Mesenchymal stem cell (in vitro differentiated cells and primary cell): ENCODE measurements around the gene EVL.
A peak's percentile ranks its signal among the peaks of the same experiment; 100 is the strongest.

Experiments used
- DNase-seq: peaks from one replicate; pipeline ENCODE4 v3.0.0-alpha.2; 2013
- H2AFZ ChIP-seq: one replicate; pipeline ENCODE4 v1.6.1; 2013; ENCODE audit warnings: low read depth, mild to moderate bottlenecking, control low read depth, inconsistent platforms, low read length, moderate library complexity
- H2AK5ac ChIP-seq: 2 replicates; pipeline ENCODE4 v1.6.1; 2013; ENCODE audit warnings: low read length, moderate library complexity, mild to moderate bottlenecking, inconsistent platforms; ENCODE audit not compliant: severe bottlenecking
- H2BK120ac ChIP-seq: one replicate; pipeline ENCODE4 v1.6.1; 2013; ENCODE audit warnings: low read depth, mild to moderate bottlenecking, inconsistent platforms, low read length, moderate library complexity
- H2BK12ac ChIP-seq, 2 experiments: one replicate each; pipeline ENCODE4 v1.6.1; 2013; ENCODE audit warnings: inconsistent platforms in 2 of 2, low read length in 2 of 2, mild to moderate bottlenecking in 2 of 2, moderate library complexity in 2 of 2, control low read depth in 1 of 2
- H2BK15ac ChIP-seq: one replicate; pipeline ENCODE4 v1.6.1; 2013; ENCODE audit warnings: mild to moderate bottlenecking, low read depth, inconsistent platforms; ENCODE audit not compliant: poor library complexity, severe bottlenecking
- H2BK5ac ChIP-seq: 2 replicates; pipeline ENCODE4 v1.6.1; 2013; ENCODE audit warnings: low read depth, mild to moderate bottlenecking, low read length, control low read depth, inconsistent platforms; ENCODE audit not compliant: poor library complexity, severe bottlenecking
- H3K14ac ChIP-seq, 2 experiments: one replicate each; pipeline ENCODE4 v1.6.1; 2013; ENCODE audit warnings: inconsistent platforms in 2 of 2, low read length in 2 of 2, control low read depth in 1 of 2, mild to moderate bottlenecking in 1 of 2, moderate library complexity in 1 of 2
- H3K18ac ChIP-seq, 2 experiments: one replicate each; pipeline ENCODE4 v1.6.1; 2013; ENCODE audit warnings: inconsistent platforms in 2 of 2, low read length in 2 of 2, control low read depth in 1 of 2, low read depth in 1 of 2, mild to moderate bottlenecking in 1 of 2
- H3K23ac ChIP-seq, 2 experiments: one replicate each; pipeline ENCODE4 v1.6.1; 2013; ENCODE audit warnings: inconsistent platforms in 2 of 2, low read length in 2 of 2, mild to moderate bottlenecking in 2 of 2, moderate library complexity in 2 of 2, control low read depth in 1 of 2
- H3K27ac ChIP-seq: 2 replicates; pipeline ENCODE4 v1.5.1; 2013; ENCODE audit warnings: mild to moderate bottlenecking, moderate library complexity, low read length, control low read depth, inconsistent platforms; ENCODE audit not compliant: poor library complexity, severe bottlenecking
- H3K27me3 ChIP-seq, 2 experiments: 2 replicates each; pipeline versions ENCODE4 v1.6.1 to v1.7.0; 2013; ENCODE audit warnings: low read length in 2 of 2, mild to moderate bottlenecking in 2 of 2, moderate library complexity in 2 of 2, control low read depth in 1 of 2, inconsistent platforms in 1 of 2; ENCODE audit not compliant: control insufficient read depth in 1 of 2, insufficient read depth in 1 of 2
- H3K36me3 ChIP-seq, 2 experiments: 2 replicates each; pipeline versions ENCODE4 v1.6.1 to v1.7.0; 2013; ENCODE audit warnings: low read length in 2 of 2, control low read depth in 1 of 2, inconsistent platforms in 1 of 2, low read depth in 1 of 2, mild to moderate bottlenecking in 1 of 2; ENCODE audit not compliant: insufficient read depth in 2 of 2, control insufficient read depth in 1 of 2
- H3K4ac ChIP-seq, 2 experiments: one replicate each; pipeline ENCODE4 v1.6.1; 2013; ENCODE audit warnings: inconsistent platforms in 2 of 2, low read length in 2 of 2, mild to moderate bottlenecking in 2 of 2, moderate library complexity in 2 of 2, control low read depth in 1 of 2, low read depth in 1 of 2
- H3K4me1 ChIP-seq: 2 replicates; pipeline ENCODE4 v1.6.1; 2013; ENCODE audit warnings: low read depth, low read length, control low read depth; ENCODE audit not compliant: control insufficient read depth, insufficient read depth
- H3K4me2 ChIP-seq: 2 replicates; pipeline ENCODE4 v1.6.1; 2013; ENCODE audit warnings: low read length, mild to moderate bottlenecking, inconsistent platforms; ENCODE audit not compliant: poor library complexity, severe bottlenecking
- H3K4me3 ChIP-seq, 2 experiments: 2 replicates each; pipeline versions ENCODE4 v1.5.1 to v1.7.0; 2013; ENCODE audit warnings: low read length in 2 of 2, mild to moderate bottlenecking in 2 of 2, control low read depth in 1 of 2, low read depth in 1 of 2; ENCODE audit not compliant: insufficient read depth in 1 of 2
- H3K79me1 ChIP-seq: replicated peaks from 2 replicates; pipeline ENCODE4 v1.6.1; 2013; ENCODE audit warnings: mild to moderate bottlenecking, control low read depth, low read length, inconsistent platforms; ENCODE audit not compliant: poor library complexity, severe bottlenecking
- H3K9ac ChIP-seq: 2 replicates; pipeline ENCODE4 v1.7.0; 2013; ENCODE audit warnings: mild to moderate bottlenecking, low read length, moderate library complexity
- H3K9me3 ChIP-seq: 2 replicates; pipeline ENCODE4 v1.7.0; 2013; ENCODE audit warnings: mild to moderate bottlenecking, low read length; ENCODE audit not compliant: control insufficient read depth
- H4K8ac ChIP-seq: one replicate; pipeline ENCODE4 v1.6.1; 2013; ENCODE audit warnings: inconsistent platforms, mild to moderate bottlenecking, low read length, moderate library complexity
- H4K91ac ChIP-seq: one replicate; pipeline ENCODE4 v1.6.1; 2013; ENCODE audit warnings: mild to moderate bottlenecking, low read length, inconsistent platforms
- WGBS: methylation state at CpG from one replicate; pipeline ENCODE4 v1.1.7; 2013; ENCODE audit warnings: mixed read lengths; 5-methylcytosine and 5-hydroxymethylcytosine counted together

Gene EVL

GRCh38 chr14:100084591-100084990 is 19.4 kb downstream of the EVL start:
- Histone ChIP-seq H2BK120ac (no peak overlapping the region), H3K79me1 (peaks cover 29% of the 10 kb centered on the region), H3K23ac (no peak overlapping the region), H3K18ac (no peak overlapping the region), H3K4ac (no peak overlapping the region), H2BK15ac (no peak overlapping the region), H2AFZ (no peak overlapping the region), H3K27ac (no peak overlapping the region), H3K27me3 (no peaks in the 10 kb centered on the region), H3K4me3 (no peak overlapping the region), H3K4me1 (peaks cover 5% of the 10 kb centered on the region), H4K8ac (no peak overlapping the region), H2BK12ac (peak overlapping the region in 1 of 2 experiments; percentile 18), H2BK5ac (no peak overlapping the region), H3K4me2 (no peak overlapping the region), H3K14ac (peak overlapping the region in 1 of 2 experiments; percentile 21), H4K91ac (no peak overlapping the region), H3K9ac (no peak overlapping the region), H3K9me3 (no peaks in the 10 kb centered on the region), H3K36me3 (peaks cover 3 to 33% of the 10 kb centered on the region in 2 experiments), H2AK5ac (no peak overlapping the region)
- 93% methylated on average over 10 of the region's 10 CpGs for WGBS
- DNase-seq, result no peak

GRCh38 chr14:100085462-100085861 is 20.2 kb downstream of the EVL start:
- no peak overlapping the region for H2BK120ac ChIP-seq
- no peak overlapping the region for H3K23ac ChIP-seq
- H3K4ac ChIP-seq, result no peak overlapping the region
- no peaks in the 10 kb centered on the region for H3K9me3 ChIP-seq
- H4K91ac ChIP-seq, result no peak overlapping the region
- no peak overlapping the region for H3K27ac ChIP-seq
- H3K27me3 ChIP-seq, result no peaks in the 10 kb centered on the region
- H2AK5ac ChIP-seq, result no peak overlapping the region
- H4K8ac ChIP-seq, result no peak overlapping the region
- no peak overlapping the region for H3K4me3 ChIP-seq
- peaks cover 27% of the 10 kb centered on the region for H3K79me1 ChIP-seq
- no peak overlapping the region for H2BK12ac ChIP-seq
- no peak overlapping the region for H2BK15ac ChIP-seq
- no peaks in the 10 kb centered on the region for H3K4me1 ChIP-seq
- no peak overlapping the region for H3K14ac ChIP-seq
- no peak overlapping the region for H2BK5ac ChIP-seq
- WGBS, result 100% methylated on average over 6 of the region's 6 CpGs
- peaks cover 3 to 33% of the 10 kb centered on the region in 2 experiments for H3K36me3 ChIP-seq
- H3K18ac ChIP-seq, result no peak overlapping the region
- no peak overlapping the region for H2AFZ ChIP-seq
- H3K4me2 ChIP-seq, result no peak overlapping the region
- no peak overlapping the region for H3K9ac ChIP-seq
- no peak for DNase-seq

GRCh38 chr14:100086361-100086760 is 21.1 kb downstream of the EVL start:
- H3K18ac ChIP-seq, result no peak overlapping the region
- H3K4me2 ChIP-seq, result no peak overlapping the region
- no peak overlapping the region for H3K4ac ChIP-seq
- H3K27ac ChIP-seq, result no peak overlapping the region
- no peaks in the 10 kb centered on the region for H3K9me3 ChIP-seq
- H4K8ac ChIP-seq, result no peak overlapping the region
- H3K4me1 ChIP-seq, result no peaks in the 10 kb centered on the region
- no peak overlapping the region for H3K9ac ChIP-seq
- H3K14ac ChIP-seq, result no peak overlapping the region
- no peak overlapping the region for H3K4me3 ChIP-seq
- no peak overlapping the region for H3K23ac ChIP-seq
- H2BK15ac ChIP-seq, result no peak overlapping the region
- peaks cover 3 to 35% of the 10 kb centered on the region in 2 experiments for H3K36me3 ChIP-seq
- H2AFZ ChIP-seq, result no peak overlapping the region
- 98% methylated on average over 4 of the region's 5 CpGs for WGBS
- DNase-seq, result no peak
- no peak overlapping the region for H2BK120ac ChIP-seq
- H4K91ac ChIP-seq, result no peak overlapping the region
- no peak overlapping the region for H2BK5ac ChIP-seq
- no peak overlapping the region for H2AK5ac ChIP-seq
- no peaks in the 10 kb centered on the region for H3K27me3 ChIP-seq
- peaks cover 28% of the 10 kb centered on the region for H3K79me1 ChIP-seq
- no peak overlapping the region for H2BK12ac ChIP-seq

GRCh38 chr14:100088226-100088625 is 23.0 kb downstream of the EVL start:
- Histone ChIP-seq H3K14ac (no peak overlapping the region), H3K4me2 (no peak overlapping the region), H4K91ac (no peak overlapping the region), H2AK5ac (no peak overlapping the region), H3K27ac (no peak overlapping the region), H2BK5ac (no peak overlapping the region), H2BK12ac (no peak overlapping the region), H3K23ac (no peak overlapping the region), H4K8ac (no peak overlapping the region), H2AFZ (no peak overlapping the region), H3K18ac (no peak overlapping the region), H3K9me3 (no peaks in the 10 kb centered on the region), H3K4me3 (no peak overlapping the region), H3K4ac (no peak overlapping the region), H3K27me3 (no peaks in the 10 kb centered on the region), H3K9ac (no peak overlapping the region), H3K36me3 (peaks cover 3 to 36% of the 10 kb centered on the region in 2 experiments), H2BK15ac (no peak overlapping the region), H3K4me1 (no peaks in the 10 kb centered on the region), H3K79me1 (peaks cover 20% of the 10 kb centered on the region), H2BK120ac (no peak overlapping the region)
- WGBS, result 100% methylated on average over 1 of the region's 3 CpGs
- DNase-seq, result no peak
